ENCODE data around the gene SMG7.

SMG7 gene

GRCh38 chr1:183450093-183450492 lies 22.2 kb upstream of the SMG7 start:
- no peak overlapping the region for H3K4me3 ChIP-seq (ENCODE audit: control insufficient read depth, low read depth, low read length)
- TF ChIP-seq, protein P1, sequence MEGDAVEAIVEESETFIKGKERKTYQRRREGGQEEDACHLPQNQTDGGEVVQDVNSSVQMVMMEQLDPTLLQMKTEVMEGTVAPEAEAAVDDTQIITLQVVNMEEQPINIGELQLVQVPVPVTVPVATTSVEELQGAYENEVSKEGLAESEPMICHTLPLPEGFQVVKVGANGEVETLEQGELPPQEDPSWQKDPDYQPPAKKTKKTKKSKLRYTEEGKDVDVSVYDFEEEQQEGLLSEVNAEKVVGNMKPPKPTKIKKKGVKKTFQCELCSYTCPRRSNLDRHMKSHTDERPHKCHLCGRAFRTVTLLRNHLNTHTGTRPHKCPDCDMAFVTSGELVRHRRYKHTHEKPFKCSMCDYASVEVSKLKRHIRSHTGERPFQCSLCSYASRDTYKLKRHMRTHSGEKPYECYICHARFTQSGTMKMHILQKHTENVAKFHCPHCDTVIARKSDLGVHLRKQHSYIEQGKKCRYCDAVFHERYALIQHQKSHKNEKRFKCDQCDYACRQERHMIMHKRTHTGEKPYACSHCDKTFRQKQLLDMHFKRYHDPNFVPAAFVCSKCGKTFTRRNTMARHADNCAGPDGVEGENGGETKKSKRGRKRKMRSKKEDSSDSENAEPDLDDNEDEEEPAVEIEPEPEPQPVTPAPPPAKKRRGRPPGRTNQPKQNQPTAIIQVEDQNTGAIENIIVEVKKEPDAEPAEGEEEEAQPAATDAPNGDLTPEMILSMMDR (conservative IDR thresholded peaks at IDR 0.05; ENCODE audit: control insufficient read depth, insufficient read depth, low read depth, low read length), result no peak
- peak; percentile 2 for DNase-seq (ENCODE audit: low read depth)

DNA sequence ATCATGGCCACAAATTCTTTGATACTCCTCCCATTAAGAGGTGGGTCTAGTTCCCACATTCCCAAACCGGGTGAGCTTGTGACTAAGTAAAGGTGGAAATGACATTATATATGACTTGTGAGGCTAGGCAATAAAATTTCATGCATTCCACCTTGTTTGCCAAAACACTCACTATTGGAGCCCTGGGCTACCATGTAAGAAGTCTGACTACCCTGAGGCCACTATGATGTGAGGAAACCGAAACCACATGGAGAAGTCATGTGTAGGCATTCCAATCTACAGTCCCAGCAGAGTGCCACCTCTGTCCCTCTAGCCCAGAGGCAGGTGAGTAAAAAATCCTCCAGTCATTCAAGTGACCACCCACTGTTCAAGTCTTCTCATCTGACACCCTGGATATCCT lies 17.9 kb upstream of the SMG7 start:
- H3K4me3 ChIP-seq (ENCODE audit: control insufficient read depth, low read depth, low read length), result no peak overlapping the region
- DNase-seq (ENCODE audit: low read depth), result peak; percentile 2
- TF ChIP-seq, protein P1 (conservative IDR thresholded peaks at IDR 0.05; ENCODE audit: control insufficient read depth, insufficient read depth, low read depth, low read length), result no peak

DNA sequence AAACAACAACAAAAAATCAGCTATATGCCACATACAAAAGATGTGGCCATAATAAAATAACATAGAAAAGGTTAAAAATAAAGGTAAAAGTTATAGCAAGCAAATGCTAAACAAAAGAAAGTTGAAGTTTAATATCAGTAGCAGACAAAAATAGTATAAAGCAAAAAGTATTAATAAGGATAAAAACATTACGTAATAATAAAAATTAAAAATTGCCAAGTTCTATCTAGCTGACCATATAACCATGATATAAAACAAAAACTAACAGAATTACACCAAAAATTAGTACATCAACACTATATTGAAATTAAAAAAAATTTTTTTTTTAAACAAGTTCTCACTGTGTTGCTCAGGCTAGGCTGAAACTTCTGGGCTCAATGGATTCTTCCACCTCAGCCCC lies 15.5 kb upstream of the SMG7 start:
- TF ChIP-seq, protein P1 (conservative IDR thresholded peaks at IDR 0.05; ENCODE audit: control insufficient read depth, insufficient read depth, low read depth, low read length), result no peak
- no peak overlapping the region for H3K4me3 ChIP-seq (ENCODE audit: control insufficient read depth, low read depth, low read length)
- DNase-seq (ENCODE audit: low read depth), result no peak

GRCh38 chr1:183457449-183457848 lies 14.8 kb upstream of the SMG7 start:
- no peak overlapping the region for H3K4me3 ChIP-seq (ENCODE audit: control insufficient read depth, low read depth, low read length)
- TF ChIP-seq, protein P1 (conservative IDR thresholded peaks at IDR 0.05; ENCODE audit: control insufficient read depth, insufficient read depth, low read depth, low read length), result no peak
- no peak for DNase-seq (ENCODE audit: low read depth)

GRCh38 chr1:183460596-183460995 lies 11.7 kb upstream of the SMG7 start:
- H3K4me3 ChIP-seq (ENCODE audit: control insufficient read depth, low read depth, low read length), result no peak overlapping the region
- DNase-seq (ENCODE audit: low read depth), result no peak
- TF ChIP-seq, protein P1 (conservative IDR thresholded peaks at IDR 0.05; ENCODE audit: control insufficient read depth, insufficient read depth, low read depth, low read length), result no peak

DNA sequence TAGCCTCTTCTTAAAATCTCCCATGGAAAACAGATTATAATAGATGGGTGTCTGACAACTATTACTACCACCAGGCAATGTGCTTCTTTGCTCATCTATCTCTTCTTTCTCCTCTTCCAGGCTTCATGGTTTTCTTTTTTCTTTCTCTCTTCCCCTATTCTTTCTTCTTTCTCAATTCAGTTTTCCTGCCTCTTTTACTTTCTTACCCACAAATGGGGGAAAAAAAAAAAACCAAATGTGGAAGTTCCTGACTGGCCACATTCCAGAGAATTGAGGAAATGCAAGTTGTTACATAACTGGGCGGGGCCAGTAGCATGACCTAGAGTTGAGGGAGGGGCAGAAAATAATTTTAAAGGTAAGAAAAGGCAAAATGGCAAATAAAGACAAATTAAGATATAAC lies 10.9 kb upstream of the SMG7 start:
- DNase-seq (ENCODE audit: low read depth), result peak; percentile 5
- TF ChIP-seq, protein P1 (conservative IDR thresholded peaks at IDR 0.05; ENCODE audit: control insufficient read depth, insufficient read depth, low read depth, low read length), result no peak
- H3K4me3 ChIP-seq (ENCODE audit: control insufficient read depth, low read depth, low read length), result no peak overlapping the region

DNA sequence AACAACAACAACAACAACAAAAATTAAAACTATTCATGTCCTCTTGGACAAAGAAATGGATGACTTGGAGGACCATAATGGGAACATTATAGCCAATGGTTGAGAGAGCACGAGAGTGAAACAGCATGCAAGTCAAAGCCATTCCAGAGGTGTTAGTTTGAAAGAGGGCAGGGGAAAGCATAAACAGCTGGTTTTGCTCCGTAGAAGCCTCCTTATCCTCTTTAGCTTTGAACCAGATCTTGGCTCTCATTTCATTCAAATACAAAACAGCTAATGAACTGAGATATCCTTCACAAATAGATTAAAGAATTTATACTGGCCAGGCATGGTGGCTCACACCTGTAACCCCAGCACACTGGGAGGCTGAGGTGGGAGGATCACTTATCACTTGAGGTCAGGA lies 8.7 kb upstream of the SMG7 start:
- TF ChIP-seq, protein P1 (conservative IDR thresholded peaks at IDR 0.05; ENCODE audit: control insufficient read depth, insufficient read depth, low read depth, low read length), result no peak
- no peak overlapping the region for H3K4me3 ChIP-seq (ENCODE audit: control insufficient read depth, low read depth, low read length)
- DNase-seq (ENCODE audit: low read depth), result no peak
